A673 (cell line): Measurements from ENCODE around the gene RRAS.

Source experiments
- CTCF ChIP-seq: fragments of 300-800, 200-600 bp; sonication (generic); conservative IDR thresholded peaks from 2 replicates; pipeline ENCODE4 v1.5.1; 2017; ENCODE audit warnings: low read depth, mild to moderate bottlenecking, antibody characterized with exemption, low read length, moderate library complexity, mixed read lengths
- EZH2 ChIP-seq: fragments of 200-600 bp; sonication (generic); IDR thresholded peaks from 2 replicates; pipeline ENCODE4 v1.6.1; 2017; ENCODE audit warnings: borderline replicate concordance, low read depth, mild to moderate bottlenecking, mixed read lengths, antibody characterized with exemption, low read length; ENCODE audit not compliant: poor library complexity, severe bottlenecking

GRCh38 chr19:49616945-49617344, 23.0 kb downstream of the RRAS start:
- TF ChIP-seq EZH2 (no peak), CTCF (no peak)
